Effector memory CD4-positive, alpha-beta T cell (primary cell): ENCODE measurements around the gene C1orf198.

ENCODE experiments used
- DNase-seq, 3 donors: peaks; one replicate each; pipeline ENCODE4 v3.0.0-alpha.2; 2020
- H3K27ac ChIP-seq: 2 replicates; pipeline ENCODE4 v1.7.0; 2013; ENCODE audit warnings: mild to moderate bottlenecking, low read length, moderate library complexity; ENCODE audit not compliant: insufficient read depth, poor library complexity, severe bottlenecking
- H3K27me3 ChIP-seq: replicated peaks from 2 replicates; pipeline ENCODE4 v1.7.0; 2013; ENCODE audit warnings: mild to moderate bottlenecking, low read length; ENCODE audit not compliant: insufficient read depth, control insufficient read depth, poor library complexity, severe bottlenecking
- H3K36me3 ChIP-seq: 2 replicates; pipeline ENCODE4 v1.7.0; 2013; ENCODE audit warnings: mild to moderate bottlenecking, low read length, moderate library complexity; ENCODE audit not compliant: control insufficient read depth, insufficient read depth
- H3K4me1 ChIP-seq: 2 replicates; pipeline ENCODE4 v1.7.0; 2013; ENCODE audit warnings: low read length, mild to moderate bottlenecking; ENCODE audit not compliant: control insufficient read depth, insufficient read depth, poor library complexity, severe bottlenecking
- H3K4me3 ChIP-seq: 2 replicates; pipeline ENCODE4 v1.7.0; 2013; ENCODE audit warnings: low read length, low read depth, mild to moderate bottlenecking; ENCODE audit not compliant: insufficient read depth, poor library complexity, severe bottlenecking
- H3K9me3 ChIP-seq: 2 replicates; pipeline ENCODE4 v1.7.0; 2013; ENCODE audit warnings: mild to moderate bottlenecking, low read length, moderate library complexity; ENCODE audit not compliant: control insufficient read depth

C1orf198 gene

DNA sequence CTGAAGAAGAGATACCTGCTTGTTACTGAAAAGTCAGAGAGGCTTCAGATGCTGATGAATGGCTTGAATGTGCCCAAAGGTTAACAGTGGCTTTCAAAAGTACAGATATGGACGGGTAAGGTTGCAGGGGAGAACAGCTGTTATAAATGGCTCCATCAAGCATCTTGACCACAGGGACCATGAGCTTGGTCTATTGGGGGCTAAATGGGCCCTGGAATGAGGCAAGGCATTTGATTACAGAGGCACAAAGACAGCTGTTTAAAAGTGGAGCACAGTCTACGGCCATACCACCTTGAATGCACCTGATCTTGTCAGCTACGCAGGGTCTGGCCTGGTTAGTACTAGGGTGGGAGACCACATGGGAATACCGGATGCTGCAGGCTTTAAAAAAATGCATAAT is 48.3 kb downstream of the C1orf198 start:
- Histone ChIP-seq H3K4me3 (no peak overlapping the region), H3K27me3 (no peaks in the 10 kb centered on the region), H3K36me3 (no peaks in the 10 kb centered on the region), H3K4me1 (no peaks in the 10 kb centered on the region), H3K9me3 (no peaks in the 10 kb centered on the region), H3K27ac (no peak overlapping the region)
- no peak for DNase-seq

DNA sequence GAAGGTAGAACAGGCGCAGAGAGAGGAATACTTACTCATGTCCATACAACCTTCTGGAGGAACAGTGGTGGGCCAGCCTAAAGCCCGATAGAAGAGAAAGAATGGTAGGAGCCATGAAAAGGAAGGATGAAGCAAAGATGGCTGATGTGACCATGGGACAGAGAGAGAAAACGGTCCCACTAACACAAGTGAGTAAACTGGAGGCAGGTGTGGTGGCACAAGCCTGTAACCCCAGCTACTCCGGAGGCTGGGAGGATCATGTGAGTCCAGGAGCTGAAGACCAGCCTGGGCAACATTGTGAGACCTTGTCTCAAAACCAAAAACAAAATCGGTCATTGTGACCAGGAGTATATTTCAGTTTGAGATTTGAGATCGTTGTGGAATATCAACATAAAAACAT is 49.4 kb downstream of the C1orf198 start:
- Histone ChIP-seq H3K27ac (no peak overlapping the region), H3K4me3 (no peak overlapping the region), H3K36me3 (no peaks in the 10 kb centered on the region), H3K4me1 (no peaks in the 10 kb centered on the region), H3K9me3 (no peaks in the 10 kb centered on the region), H3K27me3 (no peaks in the 10 kb centered on the region)
- DNase-seq: no peak

DNA sequence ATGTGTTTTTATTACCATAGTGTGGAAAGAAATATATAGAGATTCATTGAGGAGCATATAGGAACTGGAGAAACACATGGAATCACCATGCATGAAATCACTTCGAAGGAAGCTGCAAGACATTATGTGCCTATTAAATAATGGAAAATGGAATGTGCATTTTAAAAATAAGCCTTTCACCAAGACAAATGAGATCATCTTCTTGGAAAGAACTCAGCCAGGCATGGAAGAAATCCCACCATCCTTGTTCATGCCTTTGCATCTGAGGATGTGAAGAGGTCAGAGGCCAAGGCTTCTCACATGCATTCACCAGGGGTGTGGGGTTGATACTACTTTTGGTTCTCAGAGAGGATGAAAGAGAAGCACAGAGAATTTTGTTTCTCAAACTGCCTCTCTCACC is 50.0 kb downstream of the C1orf198 start:
- no peak for DNase-seq
- Histone ChIP-seq H3K9me3 (no peaks in the 10 kb centered on the region), H3K36me3 (no peaks in the 10 kb centered on the region), H3K27me3 (no peaks in the 10 kb centered on the region), H3K4me3 (no peak overlapping the region), H3K4me1 (no peaks in the 10 kb centered on the region), H3K27ac (no peak overlapping the region)

DNA sequence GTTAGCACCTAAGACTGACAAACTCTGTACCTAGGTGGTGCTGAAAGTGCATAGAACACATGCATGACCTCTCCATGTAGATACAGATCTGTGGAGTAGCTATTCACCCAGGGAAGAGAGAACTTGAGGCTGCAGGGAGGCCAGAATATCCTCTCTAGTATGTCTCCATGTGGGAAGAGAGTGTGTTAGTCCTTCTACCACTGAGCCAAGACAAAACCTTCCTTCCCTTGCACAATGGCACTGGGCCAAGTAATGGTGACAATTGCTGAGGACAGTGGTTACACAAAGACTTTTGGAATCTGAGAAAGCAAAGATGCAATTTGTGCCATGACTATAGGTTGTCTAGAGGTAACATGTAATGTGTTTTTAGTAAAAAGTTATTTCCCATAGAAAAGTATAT is 52.3 kb downstream of the C1orf198 start:
- Histone ChIP-seq H3K4me1 (no peaks in the 10 kb centered on the region), H3K27me3 (no peaks in the 10 kb centered on the region), H3K36me3 (no peaks in the 10 kb centered on the region), H3K4me3 (no peak overlapping the region), H3K27ac (no peak overlapping the region), H3K9me3 (no peaks in the 10 kb centered on the region)
- DNase-seq: no peak

DNA sequence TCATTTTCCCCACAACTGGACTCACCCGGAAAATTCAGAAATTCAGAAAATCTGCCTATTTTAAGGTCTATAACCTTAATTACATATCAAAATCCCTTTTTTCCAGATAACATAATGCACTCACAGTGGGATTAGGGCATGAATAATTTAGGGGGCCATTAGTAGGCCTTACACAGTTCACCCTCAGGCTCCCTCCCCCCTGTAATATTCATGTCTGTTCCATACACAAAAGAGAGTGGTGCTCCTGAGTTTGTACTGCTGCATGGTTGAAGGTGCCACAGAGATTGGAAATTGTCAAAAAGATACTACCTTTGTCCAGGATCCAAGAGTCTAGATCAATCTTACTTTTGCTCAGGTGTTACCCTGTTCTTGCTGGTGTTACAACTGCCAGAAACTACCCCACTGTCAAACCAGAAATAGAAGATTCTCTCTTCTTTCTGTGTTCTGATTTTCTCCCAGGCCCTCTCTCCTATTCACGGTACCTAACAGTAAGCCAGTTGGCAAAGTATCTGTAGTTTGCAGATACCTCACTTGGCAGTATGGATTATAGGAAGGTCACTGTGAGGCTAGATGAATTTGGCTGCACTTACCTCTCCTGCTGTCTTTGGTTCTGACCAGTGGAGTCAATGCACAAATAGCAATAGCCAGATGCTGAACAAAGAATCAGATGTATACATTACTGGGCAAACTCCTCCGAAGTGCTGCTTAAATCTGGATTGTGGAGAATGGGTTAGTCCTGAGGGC is 53.2 kb downstream of the C1orf198 start:
- Histone ChIP-seq H3K4me1 (no peaks in the 10 kb centered on the region), H3K27ac (no peak overlapping the region), H3K4me3 (no peak overlapping the region), H3K27me3 (no peaks in the 10 kb centered on the region), H3K9me3 (no peaks in the 10 kb centered on the region), H3K36me3 (no peaks in the 10 kb centered on the region)
- DNase-seq: no peak

DNA sequence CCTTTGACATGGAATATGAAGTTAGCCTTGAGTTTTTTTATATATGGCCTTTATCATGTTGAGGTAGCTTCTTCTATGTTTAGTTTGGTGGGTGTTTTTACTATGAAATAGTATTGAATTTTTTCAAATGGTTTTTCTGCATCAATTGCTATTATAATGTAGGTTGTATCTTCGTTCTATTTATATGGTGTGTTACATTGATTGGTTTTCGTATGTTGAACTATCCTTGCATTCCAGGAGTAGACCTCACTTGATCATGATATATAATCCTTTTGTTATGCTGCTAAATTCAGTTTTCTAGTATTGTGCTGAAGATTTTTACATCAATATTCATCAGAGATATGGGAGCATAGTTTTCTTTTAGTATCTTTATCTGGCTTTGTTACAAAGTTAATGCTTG is 55.8 kb downstream of the C1orf198 start:
- no peak overlapping the region for H3K4me3 ChIP-seq
- no peaks in the 10 kb centered on the region for H3K9me3 ChIP-seq
- no peak overlapping the region for H3K27ac ChIP-seq
- H3K36me3 ChIP-seq: no peaks in the 10 kb centered on the region
- no peak for DNase-seq
- no peaks in the 10 kb centered on the region for H3K4me1 ChIP-seq
- no peaks in the 10 kb centered on the region for H3K27me3 ChIP-seq

DNA sequence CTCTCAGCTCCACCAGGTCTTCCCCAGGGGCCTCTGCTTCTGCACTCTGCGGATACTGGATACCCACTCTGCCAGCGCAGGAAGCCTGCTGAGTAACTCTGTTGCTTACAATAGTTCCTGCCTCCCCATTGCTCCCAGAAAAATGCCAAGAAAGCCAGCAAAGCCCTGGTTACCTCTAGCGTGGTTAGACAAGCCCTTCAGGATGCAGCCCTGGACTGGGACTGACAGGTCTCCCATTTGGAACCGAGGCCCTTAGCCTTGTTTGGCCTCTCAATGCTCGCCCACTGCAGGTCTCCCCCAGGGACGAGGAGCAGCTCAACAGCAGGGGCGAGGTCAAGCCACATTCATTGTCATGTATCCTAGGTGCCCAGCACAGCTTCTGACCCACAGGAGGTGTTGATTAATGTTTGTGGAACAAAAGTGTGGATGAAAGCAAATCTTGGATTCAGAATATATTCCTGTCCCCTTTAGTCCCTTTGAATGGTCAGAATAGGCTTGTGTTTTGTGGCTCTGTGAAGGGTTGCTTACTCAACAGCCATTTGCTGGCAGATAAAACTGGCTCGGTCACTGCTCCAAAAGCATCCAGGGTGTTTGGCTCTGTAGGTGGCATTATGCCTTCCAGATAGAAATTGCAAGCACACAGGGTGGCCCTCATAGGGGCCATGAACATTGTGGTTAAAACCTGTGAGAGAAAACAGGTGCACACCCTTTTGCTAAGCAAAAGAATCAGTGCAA is 58.9 kb downstream of the C1orf198 start:
- Histone ChIP-seq H3K9me3 (no peaks in the 10 kb centered on the region), H3K36me3 (no peaks in the 10 kb centered on the region), H3K27ac (no peak overlapping the region), H3K27me3 (no peaks in the 10 kb centered on the region), H3K4me1 (no peaks in the 10 kb centered on the region), H3K4me3 (no peak overlapping the region)
- no peak for DNase-seq

DNA sequence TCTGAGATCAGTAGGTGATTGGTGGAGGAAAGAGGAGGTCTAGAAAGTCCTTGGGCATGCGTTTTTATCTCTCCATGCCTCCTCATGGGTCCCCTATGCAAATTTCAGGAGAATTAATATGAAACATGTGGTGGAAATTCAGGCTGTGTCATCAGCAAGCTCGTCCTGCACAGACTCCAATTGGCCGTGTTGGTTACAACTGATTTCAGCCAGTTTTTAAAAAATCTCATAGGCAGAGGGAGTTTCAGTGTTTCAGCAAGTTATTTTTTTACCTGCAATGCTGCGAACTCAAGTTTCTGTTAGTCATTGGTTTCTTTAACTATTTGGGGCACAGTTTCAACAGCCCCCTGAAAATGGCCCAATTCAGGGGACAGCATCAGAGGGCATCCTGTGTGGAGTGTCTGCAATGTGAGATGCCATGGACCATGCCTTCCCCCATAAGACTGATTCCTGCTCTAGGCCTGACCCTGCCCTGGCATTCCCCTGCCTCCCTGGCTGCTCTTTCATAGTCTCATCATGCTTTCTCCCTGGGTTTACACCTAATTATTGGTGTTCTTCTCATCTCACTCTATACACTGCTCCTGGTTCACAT is 59.9 kb downstream of the C1orf198 start:
- Histone ChIP-seq H3K27me3 (no peaks in the 10 kb centered on the region), H3K27ac (no peak overlapping the region), H3K36me3 (no peaks in the 10 kb centered on the region), H3K4me1 (no peaks in the 10 kb centered on the region), H3K9me3 (no peaks in the 10 kb centered on the region), H3K4me3 (no peak overlapping the region)
- DNase-seq: no peak

DNA sequence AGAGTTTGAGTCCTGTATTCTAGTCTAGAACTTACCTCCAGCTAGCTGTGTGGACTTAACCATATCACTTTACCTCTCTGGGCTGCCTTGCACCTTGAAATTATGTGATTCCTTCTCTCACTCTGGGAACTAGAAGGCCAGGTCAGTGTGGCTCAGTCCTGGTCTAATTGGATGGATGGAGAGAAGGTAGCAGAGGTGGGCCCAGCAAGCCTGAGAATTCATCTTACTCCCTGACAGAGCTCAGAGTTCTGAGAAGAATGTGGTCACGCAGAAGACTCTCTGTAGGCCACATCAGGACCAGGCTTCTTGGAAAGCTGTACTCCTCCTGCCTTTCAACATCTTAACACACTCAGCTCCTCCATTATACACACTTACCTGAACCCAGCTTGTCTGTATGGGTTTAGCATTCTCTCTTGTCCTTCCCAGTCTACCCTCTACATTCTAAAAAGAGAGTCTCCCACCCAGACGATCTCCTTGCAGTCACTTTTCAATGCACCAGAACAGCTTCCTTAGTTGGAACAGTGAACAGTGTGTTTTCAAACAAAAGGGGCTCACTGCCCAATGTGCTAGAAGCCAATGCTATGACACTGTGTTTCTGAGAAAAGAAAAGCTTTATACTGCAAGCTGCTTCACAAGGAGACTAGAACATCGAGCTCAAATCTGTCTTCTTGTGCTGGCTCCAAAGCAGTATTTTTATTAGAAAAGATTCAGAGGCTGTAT is 60.6 kb downstream of the C1orf198 start:
- Histone ChIP-seq H3K27ac (no peak overlapping the region), H3K4me1 (no peaks in the 10 kb centered on the region), H3K36me3 (no peaks in the 10 kb centered on the region), H3K27me3 (no peaks in the 10 kb centered on the region), H3K9me3 (no peaks in the 10 kb centered on the region), H3K4me3 (no peak overlapping the region)
- DNase-seq: no peak

DNA sequence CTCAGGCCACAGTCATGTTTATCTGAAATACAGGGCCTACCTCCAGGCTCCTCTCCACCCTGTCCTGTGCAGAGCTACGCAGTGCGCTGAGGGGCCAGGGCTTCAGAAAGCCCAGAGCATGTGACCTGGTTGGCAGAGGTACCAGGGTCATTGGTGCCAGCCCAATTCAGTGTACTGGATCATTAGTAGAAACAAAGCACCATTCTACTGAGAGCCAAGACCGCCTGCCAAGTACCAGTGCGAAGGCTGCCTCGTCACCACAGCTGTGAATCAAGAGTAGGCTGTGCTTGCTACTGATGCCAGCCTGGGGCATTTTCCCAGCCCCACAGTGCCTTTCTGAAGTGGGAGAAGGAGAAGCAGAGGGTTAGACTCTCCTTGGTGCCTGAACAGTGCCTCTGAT is 61.3 kb downstream of the C1orf198 start:
- H3K9me3 ChIP-seq: no peaks in the 10 kb centered on the region
- no peaks in the 10 kb centered on the region for H3K4me1 ChIP-seq

More for the DNA sequence above, 61.3 kb downstream of the C1orf198 start:
- Histone ChIP-seq H3K36me3 (no peaks in the 10 kb centered on the region), H3K27me3 (no peaks in the 10 kb centered on the region), H3K27ac (no peak overlapping the region), H3K4me3 (no peak overlapping the region)
- DNase-seq: no peak
